ENCODE data around the gene STAC3. TPM values are rescaled to one million over a fixed set of nuclear protein-coding genes. Genes with fewer than 3 reads are reported as not detected.

Gene STAC3
- total and polyA plus RNA-seq, 2 experiments from 2014 or later = 0.48 to 3.0 TPM

- H3K27me3 Mint-ChIP-seq (ENCODE audit: insufficient read depth, low read depth, poor library complexity) = no peaks in the 10 kb centered on the region
- TF ChIP-seq REST (IDR thresholded peaks at IDR 0.05; ENCODE audit: unreplicated experiment) = peak; percentile 59
- no peak for TF ChIP-seq NANOG (IDR thresholded peaks at IDR 0.05; ENCODE audit: borderline replicate concordance)
- Histone ChIP-seq H3K4me2 (no peak overlapping the region), H3K79me2 (replicated peaks; ENCODE audit: insufficient read depth) (no peaks in the 10 kb centered on the region), H3K27ac (ENCODE audit: low read depth) (no peak overlapping the region), H3F3A (replicated peaks; ENCODE audit: low read depth) (no peaks in the 10 kb centered on the region; the same call in 1 of the 2 replicates), H3K9me2 (ENCODE audit: insufficient read depth) (no peaks in the 10 kb centered on the region), H3K4me3 (no peak overlapping the region), H3K4me1 (ENCODE audit: insufficient read depth) (peaks cover 12% of the 10 kb centered on the region), H2AFZ (no peak overlapping the region), H3K27me3 (ENCODE audit: insufficient read depth) (no peaks in the 10 kb centered on the region), H4K20me1 (replicated peaks; ENCODE audit: insufficient read depth) (no peaks in the 10 kb centered on the region), H3K36me3 (ENCODE audit: insufficient read depth) (no peaks in the 10 kb centered on the region)
- no peaks in the 10 kb centered on the region for H3K9me3 Mint-ChIP-seq
- H3K4me1 Mint-ChIP-seq = peaks cover 12% of the 10 kb centered on the region
- peaks cover 5% of the 10 kb centered on the region; the same call in 1 of the 3 replicates for H3K36me3 Mint-ChIP-seq (ENCODE audit: low read depth)
- DNase-seq (ENCODE audit: low spot score) (peak; percentile 11), ATAC-seq (no peak)
- H3K4me3 Mint-ChIP-seq = no peak overlapping the region
- H3K27ac Mint-ChIP-seq = no peak overlapping the region
Measured at GRCh38 chr12:57254506-57255280, 3.7 kb upstream of the STAC3 start.

GRCh38 chr12:57250541-57250940, 446 bp downstream of the STAC3 start:
- ATAC-seq (no peak), DNase-seq (ENCODE audit: low spot score) (no peak)
- Histone ChIP-seq H3K4me1 (ENCODE audit: insufficient read depth) (peaks cover 36% of the 10 kb centered on the region), H3K36me3 (ENCODE audit: insufficient read depth) (no peaks in the 10 kb centered on the region), H3K27me3 (ENCODE audit: insufficient read depth) (no peaks in the 10 kb centered on the region), H3K79me2 (replicated peaks; ENCODE audit: insufficient read depth) (no peaks in the 10 kb centered on the region), H3K4me3 (no peak overlapping the region), H3F3A (replicated peaks; ENCODE audit: low read depth) (peaks cover 4% of the 10 kb centered on the region), H3K9me2 (ENCODE audit: insufficient read depth) (no peaks in the 10 kb centered on the region), H4K20me1 (replicated peaks; ENCODE audit: insufficient read depth) (no peaks in the 10 kb centered on the region), H3K27ac (ENCODE audit: low read depth) (no peak overlapping the region), H2AFZ (no peak overlapping the region), H3K4me2 (peak overlapping the region; percentile 70)
- H3K27me3 Mint-ChIP-seq (ENCODE audit: insufficient read depth, low read depth, poor library complexity) = peaks cover 12% of the 10 kb centered on the region
- H3K9me3 Mint-ChIP-seq = no peaks in the 10 kb centered on the region
- no peak overlapping the region for H3K4me3 Mint-ChIP-seq
- no peaks in the 10 kb centered on the region for H3K36me3 Mint-ChIP-seq (ENCODE audit: low read depth)
- H3K27ac Mint-ChIP-seq = no peak overlapping the region
- H3K4me1 Mint-ChIP-seq = peaks cover 37% of the 10 kb centered on the region
- TF ChIP-seq NANOG (IDR thresholded peaks at IDR 0.05; ENCODE audit: borderline replicate concordance) = no peak
- TF ChIP-seq POLR2AphosphoS5 (IDR thresholded peaks at IDR 0.05; ENCODE audit: low read depth) = no peak
- TF ChIP-seq EZH2 (IDR thresholded peaks at IDR 0.05; ENCODE audit: low read depth, unreplicated experiment) = no peak
- no peak for TF ChIP-seq JUNB (IDR thresholded peaks at IDR 0.05; ENCODE audit: unreplicated experiment)
- TF ChIP-seq REST (IDR thresholded peaks at IDR 0.05; ENCODE audit: unreplicated experiment) = no peak
- TF ChIP-seq ZNF331 (CRISPR knock-in tag; IDR thresholded peaks at IDR 0.05; ENCODE audit: low read depth) = no peak
- no peak for TF ChIP-seq ZNF114 (CRISPR knock-in tag; IDR thresholded peaks at IDR 0.05)
- TF ChIP-seq STAT1 (IDR thresholded peaks at IDR 0.05; ENCODE audit: unreplicated experiment) = no peak
- no peak for TF ChIP-seq ETS1 (IDR thresholded peaks at IDR 0.05)
- TF ChIP-seq EZH2phosphoT487 (IDR thresholded peaks at IDR 0.05; ENCODE audit: unreplicated experiment) = no peak
- no peak for TF ChIP-seq CREB1 (CRISPR knock-in tag; IDR thresholded peaks at IDR 0.05; ENCODE audit: low read depth)

All from GM23338 (cell line).